IMR-90 (cell line): ENCODE measurements around the gene CTRB1. TPM values are rescaled to one million over a fixed set of nuclear protein-coding genes. Genes with fewer than 3 reads are reported as not detected.

Source experiments
- ATAC-seq: fragments of 200-7000 bp; cut with Tn5 transposase; 2 replicates; pipeline ENCODE4 v1.9.1; 2020; ENCODE audit warnings: low read depth, mild to moderate bottlenecking, moderate library complexity
- BruUV-seq: library from RNA; stranded (reverse); fragments of 400-500 nt; replicated peaks from 2 replicates; lab custom pipeline; 2021; lab: Mats Ljungman, UMichigan
- CTCF ChIA-PET: fragments of 300-600 bp; formaldehyde crosslinking; extraction: SDS; loops from one replicate; lab custom pipeline; 2021; ENCODE audit warnings: antibody characterized with exemption; lab: Yijun Ruan, JAX
- POLR2A ChIA-PET: fragments of 300-600 bp; sonication (Branson Sonifier 250); formaldehyde crosslinking; loops from one replicate; lab custom pipeline; 2022; ENCODE audit warnings: antibody characterized with exemption; ENCODE audit not compliant: unreplicated experiment; lab: Charles Lee
- DNase-seq: peaks from one replicate; pipeline ENCODE4 v3.0.0; 2013
- H2AFZ ChIP-seq: replicated peaks from 2 replicates; pipeline ENCODE3; 2013; ENCODE audit warnings: low read length, mild to moderate bottlenecking; ENCODE audit not compliant: poor library complexity
- H2AK5ac ChIP-seq: 2 replicates; pipeline ENCODE4 v1.6.1; 2013; ENCODE audit warnings: low read depth, low read length, inconsistent platforms
- H2AK9ac ChIP-seq: replicated peaks from 2 replicates; pipeline ENCODE3; 2013; ENCODE audit warnings: mild to moderate bottlenecking, low read depth, low read length, moderate library complexity; ENCODE audit not compliant: poor library complexity
- H2BK120ac ChIP-seq: 2 replicates; pipeline ENCODE4 v1.6.1; 2013; ENCODE audit warnings: low read depth, low read length, inconsistent platforms
- H2BK15ac ChIP-seq: 3 replicates; pipeline ENCODE4 v1.6.1; 2013; ENCODE audit warnings: low read depth, low read length, inconsistent platforms
- H2BK20ac ChIP-seq: 2 replicates; pipeline ENCODE4 v1.6.1; 2013; ENCODE audit warnings: low read depth, mild to moderate bottlenecking, inconsistent platforms, low read length, moderate library complexity
- H2BK5ac ChIP-seq: 2 replicates; pipeline ENCODE4 v1.6.1; 2013; ENCODE audit warnings: mild to moderate bottlenecking, low read depth, low read length, inconsistent platforms; ENCODE audit not compliant: poor library complexity, severe bottlenecking
- H3K14ac ChIP-seq: replicated peaks from 2 replicates; pipeline ENCODE4 v1.6.1; 2013; ENCODE audit warnings: low read depth, low read length, inconsistent platforms
- H3K18ac ChIP-seq: 2 replicates; pipeline ENCODE4 v1.6.1; 2013; ENCODE audit warnings: low read depth, low read length, control low read depth
- H3K23ac ChIP-seq: 2 replicates; pipeline ENCODE4 v1.6.1; 2013; ENCODE audit warnings: low read depth, low read length, inconsistent platforms
- H3K27ac ChIP-seq: 2 replicates; pipeline ENCODE4 v1.5.1; 2013; ENCODE audit warnings: mild to moderate bottlenecking, control low read depth, low read length; ENCODE audit not compliant: insufficient read depth
- H3K27me3 ChIP-seq: 2 replicates; pipeline ENCODE4 v1.6.1; 2013; ENCODE audit warnings: low read length; ENCODE audit not compliant: control insufficient read depth, insufficient read depth
- H3K36me3 ChIP-seq: 2 replicates; pipeline ENCODE4 v1.6.1; 2013; ENCODE audit warnings: low read length, mixed read lengths; ENCODE audit not compliant: control insufficient read depth, insufficient read depth
- H3K4ac ChIP-seq: 2 replicates; pipeline ENCODE4 v1.6.1; 2013; ENCODE audit warnings: low read depth, low read length, inconsistent platforms
- H3K4me1 ChIP-seq: 2 replicates; pipeline ENCODE4 v1.6.1; 2013; ENCODE audit warnings: low read length, mixed read lengths; ENCODE audit not compliant: control insufficient read depth, insufficient read depth
- H3K4me2 ChIP-seq: 2 replicates; pipeline ENCODE4 v1.6.1; 2013; ENCODE audit warnings: low read depth, mild to moderate bottlenecking, control low read depth, low read length, moderate library complexity
- H3K4me3 ChIP-seq: 2 replicates; pipeline ENCODE4 v1.5.1; 2013; ENCODE audit warnings: low read depth, mild to moderate bottlenecking, control low read depth, low read length, moderate library complexity; ENCODE audit not compliant: insufficient read depth
- H3K56ac ChIP-seq: 2 replicates; pipeline ENCODE4 v1.6.1; 2013; ENCODE audit warnings: low read length, inconsistent platforms; ENCODE audit not compliant: insufficient read depth; ENCODE audit errors: extremely low read depth
- H3K79me1 ChIP-seq, 2 experiments: 2 replicates each; pipeline ENCODE4 v1.6.1; 2013; ENCODE audit warnings: low read length in 2 of 2, inconsistent platforms in 1 of 2, low read depth in 1 of 2
- H3K9ac ChIP-seq: 2 replicates; pipeline ENCODE4 v1.6.1; 2013; ENCODE audit warnings: low read depth, low read length, control low read depth
- H3K9me1 ChIP-seq: 2 replicates; pipeline ENCODE4 v1.6.1; 2013; ENCODE audit warnings: low read length, inconsistent platforms; ENCODE audit not compliant: insufficient read depth
- H3K9me3 ChIP-seq: 2 replicates; pipeline ENCODE4 v1.6.1; 2013; ENCODE audit warnings: low read length; ENCODE audit not compliant: control insufficient read depth, insufficient read depth
- H4K20me1 ChIP-seq: 2 replicates; pipeline ENCODE4 v1.6.1; 2013; ENCODE audit warnings: low read length, inconsistent platforms; ENCODE audit not compliant: insufficient read depth
- H4K5ac ChIP-seq: 2 replicates; pipeline ENCODE4 v1.6.1; 2013; ENCODE audit warnings: mild to moderate bottlenecking, low read depth, low read length, control low read depth
- H4K8ac ChIP-seq, 2 experiments: 2 replicates each; pipeline ENCODE4 v1.6.1; 2013; ENCODE audit warnings: low read depth in 2 of 2, low read length in 2 of 2, control low read depth in 1 of 2, inconsistent platforms in 1 of 2
- H4K91ac ChIP-seq: 2 replicates; pipeline ENCODE4 v1.6.1; 2013; ENCODE audit warnings: low read depth, low read length, inconsistent platforms; ENCODE audit not compliant: insufficient read depth
- BHLHE40 ChIP-seq: fragments of 150-350 bp; IDR thresholded peaks from 2 replicates; pipeline ENCODE4 v1.6.1; 2016; ENCODE audit warnings: mild to moderate bottlenecking, low read depth, low read length
- CEBPB ChIP-seq: IDR thresholded peaks from 2 replicates; pipeline ENCODE4 v1.6.1; 2012; ENCODE audit warnings: low read depth, low read length, improper control_type of control experiment
- ELK1 ChIP-seq: fragments of 150-350 bp; IDR thresholded peaks from 2 replicates; pipeline ENCODE4 v1.6.1; 2016; ENCODE audit warnings: low read depth, mild to moderate bottlenecking, low read length, moderate library complexity, borderline replicate concordance
- MAZ ChIP-seq: IDR thresholded peaks from 2 replicates; pipeline ENCODE4 v1.6.1; 2012; ENCODE audit warnings: low read depth, mild to moderate bottlenecking, low read length, improper control_type of control experiment, moderate library complexity, borderline replicate concordance
- MXI1 ChIP-seq: IDR thresholded peaks from 2 replicates; pipeline ENCODE4 v1.6.1; 2012; ENCODE audit warnings: low read depth, mild to moderate bottlenecking, low read length, moderate library complexity, borderline replicate concordance
- POLR2A ChIP-seq: IDR thresholded peaks from 2 replicates; pipeline ENCODE4 v1.6.1; 2012; ENCODE audit warnings: mild to moderate bottlenecking, low read depth, low read length
- RCOR1 ChIP-seq: IDR thresholded peaks from 2 replicates; pipeline ENCODE4 v1.6.1; 2012; ENCODE audit warnings: mild to moderate bottlenecking, low read length, improper control_type of control experiment; ENCODE audit not compliant: insufficient replicate concordance
- WGBS, 2 experiments: methylation state at CpG; one replicate each; pipeline versions ENCODE4 v1.1.5 to v1.1.7; 2013; ENCODE audit warnings: missing lambda C conversion rate in 2 of 2; ENCODE audit not compliant: insufficient read length in 1 of 2; ENCODE audit errors: extremely low coverage in 2 of 2; 5-methylcytosine and 5-hydroxymethylcytosine counted together
- dilution Hi-C: fragments of 300-500 bp; cut with HindIII; formaldehyde crosslinking; loops from one replicate; pipeline ENCODE4 v1.14.3; 2018; ENCODE audit warnings: low sequenced_read_pairs; ENCODE audit not compliant: unreplicated experiment
- in situ Hi-C: fragments of 300-500 bp; cut with MboI; formaldehyde crosslinking; loops from 3 replicates; pipeline ENCODE4 v1.14.3; 2019; ENCODE audit warnings: low sequenced_read_pairs, inconsistent platforms, mixed read lengths
- intact Hi-C: fragments of 100-400 bp; cut with micrococcal nuclease; formaldehyde crosslinking; loops from 2 replicates; pipeline ENCODE4 v1.10.0; 2022
- polyA plus RNA-seq, 3 experiments: library from polyadenylated mRNA; depleted of rRNA; stranded (reverse); fragments of >200 nt; gene quantifications; 2 replicates each; pipeline ENCODE4 v1.2.3, GENCODE V29; 2012; ENCODE audit warnings: low replicate concordance in 1 of 3
- total RNA-seq: library from RNA; depleted of rRNA; stranded (reverse); fragments of >200 nt; gene quantifications from 2 replicates; pipeline ENCODE4 v1.2.3, GENCODE V29; 2012

The CTRB1 gene
- total and polyA plus RNA-seq, 2 of the 4 experiments (the other 2 are of a cell fraction) = not detected

- Histone ChIP-seq H2AK5ac (peak overlapping the region; percentile 39; the same call in 1 of the 2 replicates), H4K5ac (no peak overlapping the region), H3K79me1 (peaks cover 5 to 74% of the 10 kb centered on the region in 2 experiments; a peak in 3 of 4 replicates), H3K23ac (peak overlapping the region; percentile 72), H3K4me1 (peaks cover 56% of the 10 kb centered on the region), H2AFZ (no peak overlapping the region), H3K14ac (0 out of 2 replicates have a peak overlapping the region, but pooled peaks have one; percentile 45), H2AK9ac (peak overlapping the region; percentile 12), H3K27ac (0 out of 2 replicates have a peak overlapping the region, but pooled peaks have one; percentile 13), H3K4ac (peak overlapping the region; percentile 2; the same call in 1 of the 2 replicates), H3K9ac (no peak overlapping the region), H2BK15ac (no peak overlapping the region), H3K4me3 (no peak overlapping the region), H2BK20ac (no peak overlapping the region), H4K91ac (no peak overlapping the region), H3K4me2 (peak overlapping the region; percentile 13; the same call in 1 of the 2 replicates), H2BK120ac (no peak overlapping the region), H4K8ac (no peak overlapping the region), H2BK5ac (peak overlapping the region; percentile 31), H3K56ac (no peak overlapping the region), H3K18ac (no peak overlapping the region), H3K36me3 (peaks cover 8% of the 10 kb centered on the region; the same call in 1 of the 2 replicates), H3K27me3 (no peaks in the 10 kb centered on the region), H3K9me3 (no peaks in the 10 kb centered on the region), H3K9me1 (peaks cover 55% of the 10 kb centered on the region), H4K20me1 (peaks cover 76% of the 10 kb centered on the region)
- intact Hi-C loops = no loop called here
- no peak for DNase-seq
- in situ Hi-C loops = no loop called here
- CTCF ChIA-PET = no interaction called here
- POLR2A ChIA-PET = no interaction called here
- dilution Hi-C loops = no loop called here
- no TSS peak for BruUV-seq
- WGBS, 2 experiments = 52% methylated on average over 4 of the region's 14 CpGs; no CpG with 5 or more reads in 1 of the 2 experiments
- no peak for ATAC-seq
- no peak for TF ChIP-seq POLR2A
- no peak for TF ChIP-seq CEBPB
- TF ChIP-seq ELK1 = no peak
- TF ChIP-seq BHLHE40 = no peak
- TF ChIP-seq MXI1 = no peak
- TF ChIP-seq RCOR1 = no peak
- TF ChIP-seq MAZ = no peak
Observed at GRCh38 chr16:75262104-75262799, 43.5 kb downstream of the CTRB1 start.
